Activated T-cell treated with anti-CD3 and anti-CD28 coated beads, Interleukin-2, amount 50 U/mL, for 4 hours (primary cell): ENCODE results near the gene CCPG1. TPM values are rescaled to one million over a fixed set of nuclear protein-coding genes. Genes with fewer than 3 reads are reported as not detected.

Experiments
- ATAC-seq, 2 donors: fragments of 200-7000 bp; cut with Tn5 transposase; one replicate each; pipeline ENCODE4 v1.10.0; 2021
- DNase-seq: peaks from one replicate; pipeline ENCODE4 v3.0.0-alpha.2; 2020
- H3K27me3 Mint-ChIP-seq: one replicate; pipeline ENCODE4 v1.8.0; 2021; ENCODE audit warnings: low read depth, mixed read lengths
- H3K36me3 Mint-ChIP-seq: one replicate; pipeline ENCODE4 v1.8.0; 2022; ENCODE audit warnings: mixed read lengths; ENCODE audit not compliant: insufficient read depth
- H3K4me1 Mint-ChIP-seq: one replicate; pipeline ENCODE4 v1.8.0; 2021; ENCODE audit warnings: low read depth, mixed read lengths
- H3K4me3 Mint-ChIP-seq: one replicate; pipeline ENCODE4 v1.8.0; 2021; ENCODE audit warnings: mild to moderate bottlenecking, moderate library complexity, mixed read lengths
- H3K9me3 Mint-ChIP-seq: one replicate; pipeline ENCODE4 v1.8.0; 2021; ENCODE audit warnings: mixed read lengths
- total RNA-seq, 3 donors: library from RNA; stranded (reverse); gene quantifications; one replicate each; pipeline ENCODE4 v1.2.1, GENCODE V29; 2021

Gene CCPG1
- total RNA-seq, 3 donors from 2014 or later: 7.1 to 9.9 (median 7.1) TPM

DNA sequence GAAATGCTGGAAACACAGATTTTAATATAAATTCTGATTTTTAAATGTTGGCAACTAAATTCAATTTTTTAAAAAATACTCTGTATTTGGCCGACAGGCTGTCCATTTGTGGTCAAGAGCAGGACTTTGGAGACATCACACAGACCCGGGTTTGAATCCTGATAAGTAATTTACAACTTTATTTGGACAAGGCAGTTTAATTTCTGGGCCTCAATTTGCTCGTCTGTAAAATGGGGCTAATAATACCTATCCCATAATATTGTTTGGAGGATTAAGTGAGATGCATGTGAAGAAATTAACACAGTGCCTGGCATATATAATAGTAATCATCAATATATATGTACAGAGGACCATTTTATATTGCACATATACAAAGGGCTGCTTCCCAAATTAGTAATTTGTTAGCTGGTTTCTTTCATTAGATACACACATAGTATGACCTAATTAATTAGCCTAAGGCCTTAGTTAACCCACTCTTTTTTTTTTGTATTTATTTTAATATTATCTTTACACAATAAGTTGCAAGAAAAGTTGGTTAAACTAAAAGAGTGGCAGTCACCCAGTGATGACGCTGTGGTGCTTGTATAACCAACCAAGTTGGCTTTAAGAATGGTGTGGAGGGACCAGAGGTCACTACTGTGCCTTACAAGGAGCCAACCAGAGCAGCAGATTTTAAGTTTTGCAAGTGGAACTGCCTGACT lies 88.5 kb downstream of the CCPG1 start:
- H3K27me3 Mint-ChIP-seq: no peaks in the 10 kb centered on the region
- H3K9me3 Mint-ChIP-seq: no peaks in the 10 kb centered on the region
- ATAC-seq: no peak
- no peak for DNase-seq
- H3K4me1 Mint-ChIP-seq: peaks cover 50% of the 10 kb centered on the region
- peak overlapping the region; percentile 98 for H3K4me3 Mint-ChIP-seq
- H3K36me3 Mint-ChIP-seq: peaks cover 12% of the 10 kb centered on the region

DNA sequence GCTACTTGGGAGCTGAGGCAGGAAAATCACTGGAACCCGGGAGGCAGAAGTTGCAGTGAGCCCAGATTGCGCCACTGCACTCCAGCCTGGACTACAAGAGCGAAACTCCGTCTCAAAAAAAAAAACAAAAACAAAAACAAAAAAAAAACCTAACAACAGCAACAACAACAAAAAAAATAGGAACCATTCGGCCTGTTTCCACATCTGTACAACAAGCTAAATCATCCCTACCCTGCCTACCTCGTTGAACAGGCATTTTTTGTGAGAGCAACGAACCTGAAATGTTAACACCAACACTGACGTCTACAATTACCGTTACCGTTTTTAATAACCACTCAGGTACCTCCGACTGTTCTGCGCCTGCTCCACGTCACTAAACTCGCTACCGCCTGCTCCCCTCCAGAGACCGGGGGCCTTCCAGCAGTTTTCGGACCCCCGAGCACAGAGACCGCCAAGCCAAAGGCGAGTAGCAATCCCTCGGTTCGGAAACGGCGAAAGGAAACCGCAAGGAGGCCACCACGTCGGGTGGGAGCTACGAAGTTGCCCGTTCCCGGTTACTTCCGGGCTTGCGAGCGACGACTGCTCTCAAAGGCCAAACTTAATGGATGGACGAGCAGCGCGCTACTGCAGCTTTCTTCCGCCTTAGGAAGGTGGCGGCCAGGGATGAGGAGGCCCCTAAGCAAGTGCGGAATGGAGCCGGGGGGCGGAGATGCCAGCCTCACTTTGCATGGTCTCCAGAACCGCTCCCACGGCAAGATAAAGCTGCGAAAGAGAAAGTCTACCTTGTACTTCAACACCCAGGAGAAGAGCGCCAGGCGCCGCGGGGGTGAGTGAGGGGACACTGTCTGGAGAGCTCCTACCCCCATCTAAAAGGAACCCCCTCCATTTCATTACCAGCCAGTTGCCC lies 89.3 kb downstream of the CCPG1 start, which contains the start of the genes PIGB and PIGBOS1:
Gene PIGB, plus strand, starts transcription at position 635 of the 907 bp plus-strand sequence. Its CDS starts 29 bp downstream, at position 664.
Gene PIGBOS1, minus strand, starts transcription at position 536 of the 907 bp plus-strand sequence. CDS start 1,331 bp downstream, outside the sequence.
- ATAC-seq: peak; percentile 92 to 94

More for the DNA sequence above, 89.3 kb downstream of the CCPG1 start, which contains the start of the genes PIGB and PIGBOS1:
- H3K27me3 Mint-ChIP-seq: no peaks in the 10 kb centered on the region
- H3K4me3 Mint-ChIP-seq: peak within 1 kb of the TSS; percentile 98
- H3K4me1 Mint-ChIP-seq: peaks cover 56% of the 10 kb centered on the region
- no peaks in the 10 kb centered on the region for H3K9me3 Mint-ChIP-seq
- DNase-seq: peak; percentile 63
- H3K36me3 Mint-ChIP-seq: peaks cover 9% of the 10 kb centered on the region

Other genes starting within 250 kb of the CCPG1 start
- gene RSL24D1, start 211.4 kb downstream of the CCPG1 start, total RNA-seq: 100 to 1,000 TPM; 182 to 211 (median 191) TPM
- 100 to 1,000 TPM in 2 of 3 donors, 10 to 100 TPM in 1; 95.3 to 144 (median 108) TPM for gene RAB27A, start 118.5 kb downstream of the CCPG1 start, total RNA-seq
- gene PIGBOS1, start 89.2 kb downstream of the CCPG1 start, total RNA-seq: 10 to 100 TPM; 10.3 to 13.0 (median 10.8) TPM
- gene PIGB, start 89.1 kb downstream of the CCPG1 start, total RNA-seq: 10 to 100 TPM; 12.2 to 14.2 (median 13.0) TPM
- gene PIERCE2, start 136 bp upstream of the CCPG1 start, total RNA-seq: under 1 TPM in 2 of 3 donors, not detected in 1; 0.30 to 0.76 TPM
- gene DNAAF4, start 99.9 kb upstream of the CCPG1 start, total RNA-seq: under 1 TPM; 0.34 to 0.83 (median 0.46) TPM
- under 1 TPM; 0.05 to 0.13 (median 0.13) TPM for gene PYGO1, start 180.0 kb upstream of the CCPG1 start, total RNA-seq